Activated naive CD4-positive, alpha-beta T cell treated with anti-CD3 and anti-CD28 coated beads for 36 hours (primary cell): Measurements from ENCODE around the gene GSTK1. TPM values are rescaled to one million over a fixed set of nuclear protein-coding genes. Genes with fewer than 3 reads are reported as not detected.
A peak's percentile ranks its signal among the peaks of the same experiment; 100 is the strongest.

Experiments used
- CTCF ChIA-PET: fragments of 350-600 bp; sonication (Branson Sonifier 250); formaldehyde crosslinking; loops from one replicate; lab custom pipeline; 2021; ENCODE audit warnings: antibody characterized with exemption; lab: Charles Lee
- DNase-seq: peaks from one replicate; pipeline ENCODE4 v3.0.0-alpha.2; 2020
- H3K27ac Mint-ChIP-seq: one replicate; pipeline ENCODE4 v1.8.0; 2021; ENCODE audit warnings: mild to moderate bottlenecking, mixed read lengths
- H3K27me3 Mint-ChIP-seq: one replicate; pipeline ENCODE4 v1.8.0; 2021; ENCODE audit warnings: low read depth, mixed read lengths
- H3K36me3 Mint-ChIP-seq: one replicate; pipeline ENCODE4 v1.8.0; 2021; ENCODE audit warnings: low read depth, mixed read lengths
- H3K4me1 Mint-ChIP-seq: one replicate; pipeline ENCODE4 v1.8.0; 2021; ENCODE audit warnings: low read depth, mixed read lengths
- H3K4me3 Mint-ChIP-seq: one replicate; pipeline ENCODE4 v1.8.0; 2021; ENCODE audit warnings: mild to moderate bottlenecking, moderate library complexity, mixed read lengths
- H3K9me3 Mint-ChIP-seq: one replicate; pipeline ENCODE4 v1.8.0; 2021; ENCODE audit warnings: mixed read lengths
- intact Hi-C: fragments of 100-400 bp; cut with micrococcal nuclease; formaldehyde crosslinking; loops from one replicate; pipeline ENCODE4 v1.15.1; 2023
- total RNA-seq, 2 experiments: library from RNA; stranded (reverse); gene quantifications; one replicate each; pipeline ENCODE4 v1.2.3, GENCODE V29; 2021

The GSTK1 gene
- total RNA-seq, 2 experiments from 2014 or later, result 186 to 187 TPM

DNA sequence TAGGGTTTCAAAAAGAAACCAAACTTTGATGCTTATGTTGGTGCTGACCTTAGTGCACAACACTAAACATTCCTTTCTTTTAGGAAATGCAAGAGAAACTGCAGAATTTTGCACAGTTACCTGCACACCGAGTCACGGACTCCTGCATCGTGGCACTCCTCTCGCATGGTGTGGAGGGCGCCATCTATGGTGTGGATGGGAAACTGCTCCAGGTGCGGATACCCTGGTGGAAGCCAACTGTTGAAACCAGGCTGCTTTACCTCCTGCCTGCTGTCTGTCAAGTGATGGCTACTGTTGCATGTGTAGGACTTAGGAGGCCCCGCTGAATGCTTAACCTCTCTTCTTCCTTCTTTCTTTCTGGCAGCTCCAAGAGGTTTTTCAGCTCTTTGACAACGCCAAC lies 36.6 kb downstream of the GSTK1 start:
- CTCF ChIA-PET, result interaction anchor here (0.7 to 9.4 kb wide), 28 partner anchors 9 to 147 kb away, joined by 3 to 137 read pairs (median 4); partner anchors contain the start of genes CASP2, EPHA1 and GSTK1
- H3K27me3 Mint-ChIP-seq, result no peaks in the 10 kb centered on the region
- DNase-seq, result peak; percentile 72
- H3K36me3 Mint-ChIP-seq, result peaks cover 71% of the 10 kb centered on the region
- H3K27ac Mint-ChIP-seq, result peak overlapping the region; percentile 15
- no peak overlapping the region for H3K4me3 Mint-ChIP-seq
- H3K9me3 Mint-ChIP-seq, result no peaks in the 10 kb centered on the region
- intact Hi-C loops, result loop anchor here (1.0 kb wide), 1 partner anchor 59 kb away; no protein-coding TSS in a partner anchor
- H3K4me1 Mint-ChIP-seq, result peaks cover 31% of the 10 kb centered on the region

DNA sequence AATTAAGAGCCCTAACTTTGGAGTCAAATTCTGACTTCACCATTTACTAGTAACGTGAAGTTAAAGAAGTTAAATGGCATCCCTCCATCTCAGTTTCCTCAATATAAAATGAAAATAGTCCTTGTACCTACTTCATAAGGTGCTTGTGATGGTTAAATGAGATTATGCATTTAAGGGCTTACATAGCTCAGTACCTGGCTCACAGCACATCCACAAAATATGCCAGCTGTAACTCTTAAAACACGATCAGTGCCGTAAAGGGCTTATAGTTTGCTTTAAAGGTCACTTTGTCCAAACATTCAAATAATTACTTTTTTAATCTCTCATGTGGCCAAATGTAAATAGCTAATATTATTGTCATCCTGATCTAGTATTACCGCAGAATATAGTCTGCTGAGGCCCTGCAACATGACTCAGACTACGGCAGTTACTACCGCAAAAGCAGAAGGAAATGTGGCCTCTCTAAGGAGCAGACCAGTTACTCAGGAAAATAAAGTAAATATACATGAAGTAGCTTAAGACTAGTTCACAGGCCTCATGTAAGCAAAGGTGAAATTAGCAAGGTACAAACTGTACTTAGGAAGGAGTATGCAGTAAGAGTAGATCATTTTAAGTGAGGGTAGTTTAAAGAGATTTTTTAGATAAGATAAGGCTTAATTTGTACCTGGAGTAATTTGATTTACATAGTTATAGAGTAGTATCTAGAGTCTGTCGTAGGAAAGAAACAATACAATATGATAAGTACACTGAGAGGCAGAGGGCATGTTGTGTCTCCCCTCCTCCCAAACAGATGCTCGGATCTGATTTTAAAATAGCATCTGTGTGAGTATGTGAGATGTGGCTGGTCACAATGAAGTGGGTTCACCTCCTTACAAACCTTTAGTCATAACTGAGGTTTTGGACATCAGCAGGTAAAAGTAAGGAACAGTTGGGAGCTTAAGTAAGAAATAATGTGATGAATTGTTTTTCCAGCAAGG lies 38.0 kb downstream of the GSTK1 start:
- Mint-ChIP-seq H3K9me3 (no peaks in the 10 kb centered on the region), H3K4me3 (no peak overlapping the region), H3K36me3 (peaks cover 71% of the 10 kb centered on the region), H3K27ac (no peak overlapping the region), H3K27me3 (no peaks in the 10 kb centered on the region), H3K4me1 (peaks cover 29% of the 10 kb centered on the region)
- no peak for DNase-seq
- intact Hi-C loops, result no loop called here
- CTCF ChIA-PET, result interaction anchor here (0.6 to 9.4 kb wide), 9 partner anchors 10 to 115 kb away, joined by 3 to 137 read pairs (median 4); partner anchors contain the start of gene GSTK1

DNA sequence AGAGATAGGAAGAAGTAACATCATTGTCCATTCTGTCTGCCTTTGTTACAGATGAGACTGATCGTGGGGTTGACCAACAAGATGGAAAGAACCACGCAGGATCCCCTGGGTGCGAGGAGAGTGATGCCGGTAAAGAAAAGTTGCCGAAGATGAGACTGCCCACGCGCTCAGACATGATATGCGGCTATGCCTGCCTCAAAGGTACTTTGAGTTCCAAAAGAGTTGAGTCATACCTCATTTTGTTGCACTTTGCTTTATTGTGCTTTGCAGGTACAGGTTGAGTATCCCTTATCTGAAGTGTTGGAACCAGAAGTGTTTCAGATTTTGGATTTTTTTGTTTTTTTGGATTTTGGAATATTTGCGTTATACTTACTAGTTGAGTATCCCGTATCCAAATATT lies 40.5 kb downstream of the GSTK1 start:
- Mint-ChIP-seq H3K36me3 (peaks cover 78% of the 10 kb centered on the region), H3K4me3 (no peak overlapping the region), H3K27ac (no peak overlapping the region), H3K4me1 (peaks cover 39% of the 10 kb centered on the region), H3K27me3 (no peaks in the 10 kb centered on the region), H3K9me3 (no peaks in the 10 kb centered on the region)
- DNase-seq, result no peak
- intact Hi-C loops, result loop anchor here (1.0 to 2.0 kb wide), 2 partner anchors 14 to 113 kb away; no protein-coding TSS in a partner anchor
- CTCF ChIA-PET, result interaction anchor here (3.8 kb wide), 1 partner anchor 64 kb away, joined by 46 read pairs; no protein-coding TSS in a partner anchor

DNA sequence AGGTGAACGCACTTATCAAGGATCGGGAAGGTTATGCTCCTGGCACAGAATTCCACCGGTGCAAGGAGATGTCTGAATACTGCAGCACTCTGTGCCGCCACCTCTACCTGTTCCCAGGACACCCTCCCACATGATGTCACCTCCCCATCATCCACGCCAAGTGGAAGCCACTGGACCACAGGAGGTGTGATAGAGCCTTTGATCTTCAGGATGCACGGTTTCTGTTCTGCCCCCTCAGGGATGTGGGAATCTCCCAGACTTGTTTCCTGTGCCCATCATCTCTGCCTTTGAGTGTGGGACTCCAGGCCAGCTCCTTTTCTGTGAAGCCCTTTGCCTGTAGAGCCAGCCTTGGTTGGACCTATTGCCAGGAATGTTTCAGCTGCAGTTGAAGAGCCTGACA lies 41.7 kb downstream of the GSTK1 start:
- Mint-ChIP-seq H3K4me3 (no peak overlapping the region), H3K27me3 (no peaks in the 10 kb centered on the region), H3K36me3 (peaks cover 82% of the 10 kb centered on the region), H3K9me3 (no peaks in the 10 kb centered on the region), H3K27ac (peak overlapping the region; percentile 71), H3K4me1 (peaks cover 35% of the 10 kb centered on the region)
- CTCF ChIA-PET, result interaction anchor here (0.6 to 3.8 kb wide), 17 partner anchors 8 to 111 kb away, joined by 3 to 46 read pairs (median 4); no protein-coding TSS in a partner anchor
- intact Hi-C loops, result loop anchor here (1.0 to 2.0 kb wide), 2 partner anchors 64 to 112 kb away; no protein-coding TSS in a partner anchor
- no peak for DNase-seq

DNA sequence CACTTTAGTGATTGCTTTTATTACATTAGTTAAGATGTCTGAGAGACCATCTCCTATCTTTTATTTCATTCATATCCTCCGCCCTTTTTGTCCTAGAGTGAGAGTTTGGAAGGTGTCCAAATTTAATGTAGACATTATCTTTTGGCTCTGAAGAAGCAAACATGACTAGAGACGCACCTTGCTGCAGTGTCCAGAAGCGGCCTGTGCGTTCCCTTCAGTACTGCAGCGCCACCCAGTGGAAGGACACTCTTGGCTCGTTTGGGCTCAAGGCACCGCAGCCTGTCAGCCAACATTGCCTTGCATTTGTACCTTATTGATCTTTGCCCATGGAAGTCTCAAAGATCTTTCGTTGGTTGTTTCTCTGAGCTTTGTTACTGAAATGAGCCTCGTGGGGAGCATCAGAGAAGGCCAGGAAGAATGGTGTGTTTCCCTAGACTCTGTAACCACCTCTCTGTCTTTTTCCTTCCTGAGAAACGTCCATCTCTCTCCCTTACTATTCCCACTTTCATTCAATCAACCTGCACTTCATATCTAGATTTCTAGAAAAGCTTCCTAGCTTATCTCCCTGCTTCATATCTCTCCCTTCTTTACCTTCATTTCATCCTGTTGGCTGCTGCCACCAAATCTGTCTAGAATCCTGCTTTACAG lies 42.3 kb downstream of the GSTK1 start:
- intact Hi-C loops, result loop anchor here (1.0 to 2.0 kb wide), 2 partner anchors 64 to 111 kb away; no protein-coding TSS in a partner anchor
- Mint-ChIP-seq H3K4me1 (peaks cover 41% of the 10 kb centered on the region), H3K36me3 (peaks cover 81% of the 10 kb centered on the region), H3K4me3 (no peak overlapping the region), H3K9me3 (no peaks in the 10 kb centered on the region), H3K27ac (peak overlapping the region; percentile 71), H3K27me3 (no peaks in the 10 kb centered on the region)
- peak; percentile 83 for DNase-seq
- CTCF ChIA-PET, result interaction anchor here (0.6 to 3.8 kb wide), 21 partner anchors 9 to 300 kb away, joined by 3 to 46 read pairs (median 4); partner anchors contain the start of gene GSTK1

DNA sequence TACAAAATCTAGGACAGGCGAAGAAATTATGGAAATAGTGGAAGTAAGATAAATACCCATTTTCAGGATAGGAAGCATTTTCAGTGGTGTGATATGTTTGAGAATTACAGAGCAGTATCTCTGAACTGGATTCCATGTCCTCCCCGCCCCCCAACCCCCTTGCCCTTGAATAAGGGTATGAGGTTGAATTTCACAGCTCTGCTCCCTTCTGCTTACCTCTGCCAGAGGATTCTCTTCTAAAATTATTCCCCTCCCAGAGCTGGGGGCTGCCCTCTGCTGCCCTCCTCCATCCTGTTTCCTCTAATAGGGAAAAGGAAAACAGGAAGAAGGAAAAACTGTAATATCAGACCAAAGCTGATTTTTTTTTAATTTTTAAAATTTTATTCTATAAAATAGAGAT lies 45.4 kb downstream of the GSTK1 start:
- H3K4me1 Mint-ChIP-seq, result peaks cover 43% of the 10 kb centered on the region
- H3K27me3 Mint-ChIP-seq, result no peaks in the 10 kb centered on the region
- no peak for DNase-seq
- intact Hi-C loops, result no loop called here
- H3K36me3 Mint-ChIP-seq, result peaks cover 56% of the 10 kb centered on the region
- H3K27ac Mint-ChIP-seq, result no peak overlapping the region
- H3K4me3 Mint-ChIP-seq, result no peak overlapping the region
- H3K9me3 Mint-ChIP-seq, result no peaks in the 10 kb centered on the region
- CTCF ChIA-PET, result interaction anchor here (0.5 to 2.8 kb wide), 8 partner anchors 9 to 107 kb away, joined by 3 to 28 read pairs (median 4); no protein-coding TSS in a partner anchor

DNA sequence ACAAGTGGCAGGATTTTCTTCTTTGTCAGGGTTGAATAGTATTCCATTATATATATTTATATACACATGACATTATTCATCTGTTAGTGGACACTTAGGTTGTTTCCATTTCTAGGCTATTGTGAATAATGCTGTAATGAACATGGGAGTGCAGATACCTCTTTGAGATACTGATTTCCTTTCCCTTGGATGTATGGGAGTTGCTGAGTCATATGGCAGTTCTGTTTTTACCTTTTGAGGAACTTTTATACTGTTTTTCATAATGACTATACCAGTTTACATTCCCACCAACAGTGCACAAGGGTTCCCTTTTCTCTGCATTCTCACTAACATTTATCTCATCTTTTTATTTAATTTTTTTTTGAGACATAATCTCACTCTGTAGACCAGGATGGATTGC lies 50.9 kb downstream of the GSTK1 start:
- Mint-ChIP-seq H3K36me3 (peaks cover 14% of the 10 kb centered on the region), H3K9me3 (no peaks in the 10 kb centered on the region), H3K27ac (no peak overlapping the region), H3K4me1 (peaks cover 10% of the 10 kb centered on the region), H3K27me3 (no peaks in the 10 kb centered on the region), H3K4me3 (no peak overlapping the region)
- no peak for DNase-seq
- intact Hi-C loops, result no loop called here
- CTCF ChIA-PET, result no interaction called here

DNA sequence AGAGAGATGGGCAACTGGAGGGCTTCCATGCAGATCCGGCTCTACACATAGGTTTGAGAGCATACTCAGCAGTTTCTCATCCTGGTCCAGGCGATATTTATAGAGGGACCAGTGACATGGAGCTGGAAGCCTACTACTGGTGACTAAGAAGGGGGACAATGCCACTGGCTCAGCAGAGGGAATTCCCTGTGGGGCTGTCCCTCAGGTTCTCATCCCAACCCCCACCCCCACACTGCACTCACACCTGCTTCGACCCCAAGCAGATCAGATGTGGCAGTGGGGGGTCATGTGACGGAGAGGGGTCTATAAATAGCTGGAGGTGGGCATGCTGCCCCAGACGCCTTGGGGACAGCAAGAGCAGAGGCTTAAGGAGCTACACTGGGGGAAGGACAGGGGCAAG lies 52.5 kb downstream of the GSTK1 start, which contains the start of gene CLCN1:
CLCN1 (plus strand) TSS at position 336 of the 400 bp plus-strand sequence. CDS start 102 bp downstream, outside the sequence.
- Mint-ChIP-seq H3K27me3 (no peaks in the 10 kb centered on the region), H3K4me3 (no peak within 1 kb of the TSS), H3K9me3 (no peaks in the 10 kb centered on the region), H3K4me1 (no peaks in the 10 kb centered on the region), H3K36me3 (no peaks in the 10 kb centered on the region), H3K27ac (no peak within 1 kb of the TSS)
- CTCF ChIA-PET, result interaction anchor here (0.7 to 1.0 kb wide), 3 partner anchors 9 to 101 kb away, joined by 3 to 4 read pairs (median 3); no protein-coding TSS in a partner anchor
- no peak for DNase-seq
- intact Hi-C loops, result no loop called here

DNA sequence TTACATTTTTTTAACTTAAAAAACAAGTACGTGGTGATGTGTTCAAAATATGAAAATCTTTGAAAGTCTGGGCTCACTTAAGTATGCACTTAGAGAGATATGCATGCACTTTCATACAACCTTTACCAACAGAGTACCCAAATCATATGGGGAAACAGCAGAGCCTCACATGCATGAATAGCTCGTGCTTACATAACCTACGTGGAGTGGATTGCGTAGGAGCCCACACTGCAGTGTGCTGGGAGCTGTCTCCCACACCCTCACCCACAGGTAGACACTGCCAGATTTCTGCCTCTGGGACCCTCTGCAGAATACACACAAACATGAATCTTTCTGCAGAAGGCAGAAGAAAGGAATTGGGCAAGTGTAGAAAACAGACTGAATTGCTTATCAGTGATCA lies 53.3 kb downstream of the GSTK1 start:
- H3K4me1 Mint-ChIP-seq, result no peaks in the 10 kb centered on the region
- intact Hi-C loops, result no loop called here
- no peaks in the 10 kb centered on the region for H3K9me3 Mint-ChIP-seq
- no peak for DNase-seq
- H3K27me3 Mint-ChIP-seq, result no peaks in the 10 kb centered on the region
- H3K36me3 Mint-ChIP-seq, result no peaks in the 10 kb centered on the region
- no peak overlapping the region for H3K27ac Mint-ChIP-seq
- CTCF ChIA-PET, result interaction anchor here (1.0 kb wide), 1 partner anchor 101 kb away, joined by 3 read pairs; no protein-coding TSS in a partner anchor
- H3K4me3 Mint-ChIP-seq, result no peak overlapping the region

DNA sequence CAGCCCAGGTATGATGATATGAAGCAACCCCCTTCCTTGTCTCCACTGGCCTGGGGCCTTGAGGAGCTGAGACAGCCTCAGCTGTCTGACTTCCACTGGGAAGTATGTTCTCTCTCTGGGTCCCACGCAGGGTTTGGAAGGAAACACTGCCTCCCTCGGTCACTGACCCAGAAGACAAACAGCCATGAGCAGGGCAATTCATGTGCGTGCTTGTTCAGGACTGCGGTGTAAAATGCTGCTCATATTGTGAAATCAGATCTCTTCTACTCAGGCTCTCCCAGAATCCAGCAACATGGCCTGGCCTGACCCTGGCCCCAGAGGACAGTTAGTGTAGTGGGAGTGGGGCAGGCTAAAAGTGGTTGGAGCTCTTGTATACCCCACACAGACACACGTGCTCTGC lies 55.4 kb downstream of the GSTK1 start:
- no peak overlapping the region for H3K4me3 Mint-ChIP-seq
- intact Hi-C loops, result no loop called here
- no peaks in the 10 kb centered on the region for H3K27me3 Mint-ChIP-seq
- CTCF ChIA-PET, result interaction anchor here (0.7 to 1.0 kb wide), 3 partner anchors 14 to 358 kb away, joined by 3 read pairs; no protein-coding TSS in a partner anchor
- H3K36me3 Mint-ChIP-seq, result no peaks in the 10 kb centered on the region
- no peaks in the 10 kb centered on the region for H3K9me3 Mint-ChIP-seq
- H3K4me1 Mint-ChIP-seq, result no peaks in the 10 kb centered on the region
- DNase-seq, result no peak
- H3K27ac Mint-ChIP-seq, result no peak overlapping the region
